Glutamatergic neuron (in vitro differentiated cells): Measurements from ENCODE around the gene DHX38. TPM values are rescaled to one million over a fixed set of nuclear protein-coding genes. Genes with fewer than 3 reads are reported as not detected.

Experiments used
- DNase-seq: peaks from one replicate; pipeline ENCODE4 v3.0.0; 2022
- H3K27ac Mint-ChIP-seq: one replicate; pipeline ENCODE4 v1.8.0; 2020; ENCODE audit warnings: mild to moderate bottlenecking, mixed read lengths, inconsistent platforms; ENCODE audit not compliant: unreplicated experiment
- H3K27me3 Mint-ChIP-seq: one replicate; pipeline ENCODE4 v1.8.0; 2020; ENCODE audit warnings: mild to moderate bottlenecking, moderate library complexity, mixed read lengths, inconsistent platforms; ENCODE audit not compliant: unreplicated experiment
- H3K36me3 Mint-ChIP-seq: one replicate; pipeline ENCODE4 v1.8.0; 2020; ENCODE audit warnings: mild to moderate bottlenecking, mixed read lengths, inconsistent platforms; ENCODE audit not compliant: unreplicated experiment
- H3K4me1 Mint-ChIP-seq: one replicate; pipeline ENCODE4 v1.8.0; 2020; ENCODE audit warnings: mild to moderate bottlenecking, low read depth, mixed read lengths, inconsistent platforms; ENCODE audit not compliant: unreplicated experiment
- H3K4me3 Mint-ChIP-seq: one replicate; pipeline ENCODE4 v1.8.0; 2020; ENCODE audit warnings: mild to moderate bottlenecking, mixed read lengths, inconsistent platforms; ENCODE audit not compliant: unreplicated experiment
- H3K9me3 Mint-ChIP-seq: one replicate; pipeline ENCODE4 v1.8.0; 2020; ENCODE audit warnings: mild to moderate bottlenecking, moderate library complexity, mixed read lengths, inconsistent platforms; ENCODE audit not compliant: unreplicated experiment
- CTCF ChIP-seq: fragments of 200-600 bp; sonication (generic); IDR thresholded peaks from one replicate; pipeline ENCODE4 v1.5.0; 2021; ENCODE audit not compliant: partially characterized antibody, unreplicated experiment
- total RNA-seq: library from RNA; stranded (reverse); fragmentation: NEBNext Ultra II Directional; extraction: Animal tissue kit (Norgen Biotek cat#: 25700); gene quantifications from one replicate; pipeline ENCODE4 v1.2.1, GENCODE V29; 2021; ENCODE audit not compliant: unreplicated experiment

The DHX38 gene
- total RNA-seq, 1 donor from 2014 or later: 86.5 TPM

GRCh38 chr16:72110662-72111615 is 17.3 kb downstream of the DHX38 start:
- no peak for DNase-seq
- TF ChIP-seq CTCF: no peak
- Mint-ChIP-seq H3K27me3 (peaks cover 4% of the 10 kb centered on the region), H3K36me3 (peaks cover 5% of the 10 kb centered on the region), H3K4me1 (no peaks in the 10 kb centered on the region), H3K27ac (no peak overlapping the region), H3K4me3 (no peak overlapping the region), H3K9me3 (peaks cover 3% of the 10 kb centered on the region)

- Mint-ChIP-seq H3K36me3 (peaks cover 5% of the 10 kb centered on the region), H3K4me1 (no peaks in the 10 kb centered on the region), H3K27me3 (peaks cover 2% of the 10 kb centered on the region)
Observed at GRCh38 chr16:72111657-72112451, 18.2 kb downstream of the DHX38 start.

GRCh38 chr16:72112452-72112792 is 18.8 kb downstream of the DHX38 start:
- Mint-ChIP-seq H3K27me3 (peaks cover 2% of the 10 kb centered on the region), H3K27ac (no peak overlapping the region), H3K36me3 (peaks cover 5% of the 10 kb centered on the region), H3K9me3 (peaks cover 3% of the 10 kb centered on the region), H3K4me3 (no peak overlapping the region), H3K4me1 (no peaks in the 10 kb centered on the region)
- TF ChIP-seq CTCF: no peak
- no peak for DNase-seq

More at GRCh38 chr16:72111657-72112451, 18.2 kb downstream of the DHX38 start:
- TF ChIP-seq CTCF: no peak
- Mint-ChIP-seq H3K27ac (no peak overlapping the region), H3K4me3 (no peak overlapping the region), H3K9me3 (peaks cover 3% of the 10 kb centered on the region)
- no peak for DNase-seq

- Mint-ChIP-seq H3K27me3 (peaks cover under 1% of the 10 kb centered on the region), H3K36me3 (peaks cover 5% of the 10 kb centered on the region), H3K4me1 (no peaks in the 10 kb centered on the region), H3K9me3 (peaks cover 3% of the 10 kb centered on the region), H3K4me3 (no peak overlapping the region), H3K27ac (no peak overlapping the region)
- no peak for TF ChIP-seq CTCF
- no peak for DNase-seq
Observed at GRCh38 chr16:72112906-72113615, 19.4 kb downstream of the DHX38 start.
